NCI-H2029 treated with DMSO at 0.1 percent for 48 hours (cell line): ENCODE results near the gene RETREG1.
"Not testable (repeated sequence)": the region's sequence is repeated elsewhere in the genome, so short reads cannot be mapped to it uniquely, and the experiment has no call there.

Source experiments
- DNase-seq: peaks from one replicate; lab custom pipeline; 2025; lab: John Stamatoyannopoulos, UW

RETREG1 gene

DNA sequence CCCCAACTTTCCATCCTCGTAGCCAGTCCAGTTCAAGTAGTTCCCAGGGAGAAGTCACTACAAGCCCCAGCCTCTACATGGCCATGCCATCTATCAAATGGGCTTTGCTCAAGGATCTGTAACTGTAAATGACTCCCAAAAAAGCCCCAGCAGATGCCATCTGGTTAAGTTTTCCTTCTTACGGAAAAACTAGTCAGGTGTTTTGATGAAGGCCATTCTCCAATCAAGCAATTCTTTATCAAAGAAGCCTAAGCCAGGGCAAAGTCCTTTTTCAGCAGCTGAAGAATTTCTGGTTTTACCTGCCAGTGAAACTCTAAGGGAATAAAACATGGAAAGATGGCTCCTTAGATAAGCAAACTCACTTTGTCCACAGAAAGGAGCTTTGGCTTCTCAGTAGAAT is 129.3 kb downstream of the RETREG1 start:
- no peak for DNase-seq

GRCh38 chr5:16486711-16487111 is 130.1 kb downstream of the RETREG1 start:
- DNase-seq = no peak

- DNase-seq = no peak
Measured at GRCh38 chr5:16485656-16486055, 131.1 kb downstream of the RETREG1 start.

DNA sequence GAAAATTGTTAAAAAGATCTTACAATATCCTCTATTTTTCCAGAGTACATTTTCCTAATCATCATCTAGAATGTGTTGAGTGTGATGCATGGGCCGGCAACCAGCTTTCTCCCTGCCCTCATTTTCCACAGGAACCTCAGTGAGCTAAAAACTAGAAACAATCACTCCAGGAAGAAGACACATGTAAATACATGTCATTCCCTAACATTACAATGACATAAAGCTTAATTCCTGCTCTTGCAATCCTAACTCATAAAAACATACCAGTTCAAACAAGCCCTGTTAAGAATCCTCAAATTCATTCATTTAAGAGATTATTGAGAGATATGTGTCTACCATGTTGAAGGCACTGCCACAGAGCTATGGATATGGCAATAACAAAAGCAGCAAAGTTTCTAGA is 132.7 kb downstream of the RETREG1 start:
- no peak for DNase-seq

GRCh38 chr5:16483361-16483760 is 133.4 kb downstream of the RETREG1 start:
- DNase-seq = no peak

DNA sequence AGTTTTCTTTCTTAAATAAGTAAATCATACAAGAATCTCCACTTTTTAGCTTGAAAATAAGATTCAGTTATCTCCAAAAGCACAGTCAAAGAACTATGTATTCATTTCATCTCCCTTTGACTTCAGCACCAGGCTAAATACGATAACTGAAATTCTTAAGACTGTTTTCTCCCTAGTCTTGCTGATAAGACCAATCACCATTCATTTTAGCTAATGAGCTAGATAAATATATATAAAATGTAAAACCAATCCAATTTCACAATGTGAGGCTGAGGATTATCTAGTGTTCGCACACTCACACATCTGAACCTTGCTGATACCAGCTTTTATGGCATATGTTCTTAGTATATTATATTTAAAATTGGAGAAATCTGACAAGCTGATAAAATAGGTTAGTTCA is 133.9 kb downstream of the RETREG1 start:
- no peak for DNase-seq

DNA sequence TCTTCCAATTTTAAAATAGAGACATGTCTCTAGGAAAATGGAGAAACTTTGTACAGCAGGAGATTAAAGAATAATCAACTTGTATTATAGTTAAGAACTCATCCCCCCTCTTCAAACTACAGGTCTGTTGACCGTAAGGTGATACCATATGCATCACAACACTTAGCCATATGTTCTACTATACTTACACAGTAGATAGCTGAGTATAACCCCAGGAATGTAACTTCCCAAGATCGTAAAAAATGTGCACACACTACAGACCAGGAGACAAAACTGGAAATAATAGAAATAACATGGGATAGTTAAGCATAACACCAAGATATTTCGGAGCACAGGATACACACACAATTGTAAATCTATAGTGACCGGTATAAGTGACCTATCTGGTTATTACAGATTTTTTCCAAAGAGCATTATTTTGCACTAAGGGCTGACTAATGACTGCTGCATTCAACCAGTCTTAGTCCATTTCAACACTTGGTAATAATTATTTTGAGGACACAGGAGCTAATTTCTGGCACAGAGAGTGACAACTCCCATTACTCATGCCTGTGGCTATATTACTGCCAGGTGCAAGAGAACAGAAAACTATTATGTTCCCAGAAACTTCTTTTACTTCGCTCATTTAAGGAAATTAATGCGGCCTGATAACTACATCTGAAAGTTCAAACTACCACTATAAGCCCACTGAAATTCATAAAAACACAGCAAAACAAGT is 135.8 kb downstream of the RETREG1 start:
- no peak for DNase-seq

DNA sequence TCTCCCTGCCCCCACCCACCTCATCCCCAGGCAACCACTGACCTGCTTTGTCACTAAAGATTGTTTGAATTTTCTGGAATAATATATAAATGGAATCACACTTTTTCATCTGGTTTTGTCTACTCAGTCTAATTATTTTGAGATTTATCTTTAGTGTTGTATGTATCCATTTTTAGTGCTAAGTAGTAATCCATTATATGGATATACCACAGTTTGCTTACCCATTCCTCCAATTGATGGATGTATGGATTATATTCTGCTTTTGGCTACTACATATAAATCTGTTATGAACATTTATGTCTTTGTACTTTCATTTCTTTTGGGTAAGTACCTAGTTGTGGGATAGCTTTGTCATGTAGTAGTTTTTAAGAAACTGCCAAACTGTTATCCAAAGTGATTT is 136.7 kb downstream of the RETREG1 start:
- no peak for DNase-seq

- DNase-seq = no peak
Measured at GRCh38 chr5:16477541-16477940, 139.3 kb downstream of the RETREG1 start.

DNA sequence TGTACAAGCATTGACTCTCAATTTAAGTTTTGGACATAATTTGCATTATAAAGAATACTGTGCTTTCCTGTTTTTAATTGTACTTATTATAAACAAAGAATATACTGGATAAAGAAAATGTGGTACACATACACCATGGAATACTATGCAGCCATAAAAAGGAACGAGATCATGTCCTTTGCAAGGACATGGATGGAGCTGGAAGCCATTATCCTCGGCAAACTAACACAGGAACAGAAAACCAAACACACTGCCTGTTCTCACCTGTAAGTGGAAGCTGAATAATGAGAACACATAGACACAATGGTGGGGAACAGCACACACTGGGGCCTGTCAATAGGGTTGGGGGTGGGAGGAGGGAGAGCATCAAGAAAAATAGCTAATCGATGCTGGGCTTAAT is 140.4 kb downstream of the RETREG1 start:
- DNase-seq = not testable (repeated sequence)

- no peak for DNase-seq
Measured at GRCh38 chr5:16471387-16471786, 145.4 kb downstream of the RETREG1 start.

GRCh38 chr5:16467363-16468219 is 149.2 kb downstream of the RETREG1 start:
- no peak for DNase-seq

DNA sequence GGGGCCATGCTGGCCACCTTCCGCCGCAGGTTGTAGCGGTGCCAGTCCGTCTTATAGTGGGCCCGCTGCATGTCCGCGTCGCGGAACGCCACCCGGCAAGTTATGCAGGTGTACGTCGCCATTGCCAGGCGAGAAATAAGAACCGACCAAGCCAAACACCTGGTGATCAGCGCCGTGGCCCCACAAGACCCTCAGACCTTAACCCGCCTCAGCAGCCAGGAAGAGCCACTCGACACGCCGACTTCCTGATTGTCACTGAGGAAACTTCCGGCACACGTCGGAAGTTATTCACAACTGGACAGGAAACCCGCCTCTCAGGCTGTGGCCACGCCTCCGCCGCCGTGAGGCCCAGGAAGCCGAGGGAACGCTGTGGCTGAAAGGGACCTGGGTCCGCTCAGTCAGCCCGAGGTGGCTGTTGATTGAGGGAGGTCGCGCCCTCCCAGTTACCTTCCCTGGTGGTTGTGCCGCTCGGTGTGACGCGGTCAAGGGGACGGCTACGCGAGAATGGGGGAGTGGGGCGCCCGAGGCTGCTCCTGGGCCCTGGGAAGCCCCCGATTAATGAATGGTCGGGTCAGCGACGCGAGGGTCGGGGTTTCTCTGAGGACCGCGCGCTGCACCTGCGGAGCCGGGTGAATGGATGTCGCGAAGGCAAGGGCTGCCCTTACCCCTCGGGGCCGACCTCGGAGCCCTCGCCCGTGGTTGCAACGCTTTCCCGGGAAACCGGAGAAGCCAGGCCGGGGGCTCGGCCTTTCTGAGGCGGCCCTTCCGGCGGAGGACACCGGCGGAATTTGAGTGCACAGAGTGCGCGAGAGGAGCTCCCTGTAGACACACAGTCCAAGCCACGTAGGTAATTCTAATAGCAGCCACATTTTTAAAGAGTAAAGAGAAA is 151.0 kb downstream of the RETREG1 start, which contains the start of gene ZNF622:
TSS of gene ZNF622 (minus strand) at position 257 of the 889 bp plus-strand sequence. CDS start at position 122, 135 bp downstream.
- DNase-seq = peak; percentile 79

GRCh38 chr5:16464664-16465543 is 151.9 kb downstream of the RETREG1 start:
- DNase-seq = no peak

DNA sequence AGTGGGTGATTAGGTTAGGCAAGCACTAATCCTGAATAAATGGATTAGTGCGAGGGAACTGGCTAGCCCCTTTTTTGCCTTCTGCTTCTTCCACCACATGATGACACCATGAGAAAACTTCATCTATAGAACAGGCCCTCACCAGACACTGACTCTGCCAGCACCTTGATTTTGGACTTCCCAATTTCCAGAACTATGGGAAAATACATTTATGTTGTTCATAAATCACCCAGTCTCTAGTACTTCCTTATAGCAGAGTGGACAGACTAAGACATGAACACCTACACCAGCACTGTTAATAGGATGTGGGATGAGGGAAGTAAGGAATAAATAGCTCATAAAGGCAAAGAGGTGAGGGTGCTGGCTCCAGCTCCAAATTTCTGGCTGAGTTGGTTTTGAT is 152.6 kb downstream of the RETREG1 start:
- DNase-seq = no peak

GRCh38 chr5:16461782-16462181 is 155.0 kb downstream of the RETREG1 start:
- no peak for DNase-seq

GRCh38 chr5:16461026-16461425 is 155.8 kb downstream of the RETREG1 start:
- no peak for DNase-seq

DNA sequence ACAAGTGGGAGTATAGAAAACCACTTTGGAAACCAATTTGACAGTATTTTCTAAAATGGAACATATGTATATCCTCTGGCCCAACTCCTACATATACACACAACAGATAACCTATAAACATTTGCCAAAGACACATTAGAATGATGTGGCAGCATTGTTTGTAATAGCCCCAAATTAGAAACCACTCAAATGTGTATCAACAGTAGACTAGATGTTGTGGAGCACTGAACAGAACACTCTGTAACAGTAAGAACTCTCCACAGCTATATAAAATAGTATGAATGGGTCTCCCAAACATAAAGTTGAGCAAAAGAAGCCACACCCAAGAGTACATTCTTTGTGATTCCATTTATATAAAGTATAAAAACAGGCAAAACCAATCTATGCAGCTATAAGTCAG is 157.3 kb downstream of the RETREG1 start:
- no peak for DNase-seq

DNA sequence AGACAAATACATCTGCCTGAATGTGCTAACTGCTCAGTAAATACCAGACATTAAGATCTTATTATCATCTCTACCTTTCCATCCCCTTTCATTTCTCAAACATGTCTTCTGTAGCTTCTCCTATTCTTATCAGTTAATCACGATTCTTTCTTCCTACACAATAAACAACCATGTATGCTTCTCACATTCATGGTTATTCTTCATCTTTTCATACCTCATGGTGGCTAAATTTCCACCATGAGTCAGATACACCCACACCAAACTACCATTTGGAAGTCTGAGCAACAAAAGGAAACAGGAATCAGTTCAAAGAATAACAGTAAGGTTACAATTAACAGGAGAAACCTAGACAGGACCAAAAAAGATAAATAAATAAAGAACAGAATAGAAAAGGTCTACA is 158.9 kb downstream of the RETREG1 start:
- no peak for DNase-seq

DNA sequence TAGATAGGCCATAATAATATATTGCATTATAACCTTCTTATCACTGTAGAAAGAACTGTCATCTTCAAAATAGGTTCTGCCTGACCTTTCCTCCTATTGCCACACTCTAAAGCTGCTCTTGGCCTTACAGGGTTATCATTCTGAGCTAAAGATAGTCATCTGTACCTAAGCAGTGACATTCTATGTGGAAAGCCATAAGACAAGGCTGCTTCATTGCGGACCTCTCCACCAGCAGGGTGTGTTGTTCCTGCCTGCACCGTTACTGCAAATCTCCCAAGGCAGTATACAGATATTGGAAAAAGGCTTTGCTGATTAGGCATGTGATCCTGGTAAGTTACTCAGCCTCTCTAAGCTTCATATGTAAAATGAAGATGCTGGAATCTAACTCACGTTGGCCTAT is 159.3 kb downstream of the RETREG1 start:
- DNase-seq = no peak
